ENCODE results near the gene TRIM47. TPM values are rescaled to one million over a fixed set of nuclear protein-coding genes. Genes with fewer than 3 reads are reported as not detected.

Gene TRIM47
- total RNA-seq, 1 experiment from 2014 or later: 6.9 TPM

DNA sequence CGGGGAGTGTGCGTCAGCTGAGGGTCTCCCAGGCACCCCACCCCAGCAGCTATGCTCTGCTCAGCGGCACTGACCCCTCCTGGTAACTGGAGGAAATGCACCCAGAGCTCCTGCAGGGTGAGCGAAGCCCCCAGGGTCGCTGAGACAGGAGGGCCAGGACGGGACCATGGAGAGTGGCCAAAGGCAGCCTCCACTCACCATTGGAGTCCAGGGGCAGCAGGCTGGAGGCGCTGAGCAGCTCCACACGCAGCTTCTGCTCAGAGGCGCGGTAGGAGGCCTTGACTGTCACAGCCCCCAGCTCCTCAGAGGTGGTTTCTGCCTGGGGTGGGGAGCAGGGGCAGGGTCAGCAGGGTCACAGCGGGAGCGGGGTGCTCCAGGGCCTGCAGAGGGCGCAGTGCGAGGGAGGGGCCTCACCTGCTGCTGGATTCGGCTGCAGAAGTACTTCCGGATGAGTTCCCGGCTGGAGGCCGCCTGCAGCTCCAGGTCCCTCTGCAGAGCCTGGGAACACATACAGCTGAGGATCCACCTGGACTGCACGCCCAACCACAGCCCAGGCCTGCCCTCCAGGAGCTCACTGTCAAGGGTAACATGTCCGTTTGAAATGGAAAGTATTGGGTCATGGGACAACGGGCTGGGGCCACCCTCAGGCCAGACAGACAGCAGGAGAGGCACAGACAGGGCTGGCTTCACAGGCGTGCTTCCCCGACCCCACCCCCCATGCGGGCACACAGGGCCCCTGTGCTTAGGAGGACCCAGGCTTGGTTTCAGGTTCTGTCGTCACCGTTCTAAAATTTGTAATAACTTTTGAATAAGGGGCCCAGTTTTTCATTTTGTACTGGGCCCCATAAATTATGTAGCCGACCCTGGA lies 48.0 kb downstream of the TRIM47 start:
- Histone ChIP-seq H3K4ac (ENCODE audit: low read depth, low read length) (no peak overlapping the region), H2BK120ac (ENCODE audit: low read depth, low read length, poor library complexity, severe bottlenecking) (no peak overlapping the region), H4K8ac (replicated peaks; ENCODE audit: insufficient read length, low read depth, low read length) (no peak overlapping the region), H3T11ph (ENCODE audit: low read length) (no peak overlapping the region), H3K23ac (ENCODE audit: insufficient read length, low read depth, low read length) (no peak overlapping the region), H3K9ac (ENCODE audit: extremely low read depth, insufficient read length, low read length) (no peak overlapping the region), H3K27me3 (ENCODE audit: insufficient read depth, low read length) (no peaks in the 10 kb centered on the region), H3K23me2 (ENCODE audit: insufficient read length, low read depth, low read length, poor library complexity, severe bottlenecking) (no peaks in the 10 kb centered on the region), H3K4me1 (ENCODE audit: insufficient read depth, low read length) (peaks cover 5% of the 10 kb centered on the region; the same call in 1 of the 2 replicates), H4K5ac (ENCODE audit: insufficient read length, low read depth, low read length) (no peak overlapping the region), H2BK5ac (ENCODE audit: insufficient read length, low read length) (no peak overlapping the region), H3K56ac (ENCODE audit: insufficient read length, low read depth, low read length) (no peak overlapping the region), H2BK15ac (ENCODE audit: low read depth, low read length) (no peak overlapping the region), H3K14ac (ENCODE audit: insufficient read depth, low read length) (no peak overlapping the region; the same call in 1 of the 2 replicates), H3K79me2 (ENCODE audit: insufficient read depth, low read length) (no peaks in the 10 kb centered on the region), H2BK12ac (ENCODE audit: insufficient read length, low read depth, low read length) (no peak overlapping the region), H2AK5ac (ENCODE audit: insufficient read length, low read length) (no peak overlapping the region), H3K18ac (ENCODE audit: insufficient read length, low read depth, low read length) (no peak overlapping the region), H3K79me1 (ENCODE audit: insufficient read depth, low read depth, low read length, poor library complexity, severe bottlenecking) (no peaks in the 10 kb centered on the region), H3K9me3 (ENCODE audit: control insufficient read depth, low read depth, low read length) (no peaks in the 10 kb centered on the region), H4K91ac (ENCODE audit: insufficient read length, low read depth, low read length) (no peak overlapping the region), H2BK20ac (ENCODE audit: low read depth, low read length, poor library complexity, severe bottlenecking) (no peak overlapping the region), H2AFZ (ENCODE audit: low read length) (no peak overlapping the region), H3K4me2 (ENCODE audit: insufficient read depth, insufficient read length, low read length) (no peak overlapping the region), H3K27ac (ENCODE audit: insufficient read length, low read depth, low read length) (no peak overlapping the region), H4K20me1 (ENCODE audit: control insufficient read depth, insufficient read depth, insufficient read length) (no peaks in the 10 kb centered on the region)
- Mint-ChIP-seq H3K27ac (peak overlapping the region; percentile 28 to 96 (median 93); a peak in 4 of 7 replicates), H3K27me3 (ENCODE audit: low read depth) (no peaks in the 10 kb centered on the region), H3K36me3 (ENCODE audit: insufficient read depth in 1 of 3, low read depth in 3 of 3) (peaks cover 0 to 4% (median 1%) of the 10 kb centered on the region in 3 experiments; a peak in 3 of 7 replicates), H3K4me3 (peak overlapping the region; percentile 50 to 68; a peak in 4 of 5 replicates), H3K4me1 (peaks cover 28 to 42% of the 10 kb centered on the region in 2 experiments), H3K9me3 (no peaks in the 10 kb centered on the region)
- TF ChIP-seq, protein P1, sequence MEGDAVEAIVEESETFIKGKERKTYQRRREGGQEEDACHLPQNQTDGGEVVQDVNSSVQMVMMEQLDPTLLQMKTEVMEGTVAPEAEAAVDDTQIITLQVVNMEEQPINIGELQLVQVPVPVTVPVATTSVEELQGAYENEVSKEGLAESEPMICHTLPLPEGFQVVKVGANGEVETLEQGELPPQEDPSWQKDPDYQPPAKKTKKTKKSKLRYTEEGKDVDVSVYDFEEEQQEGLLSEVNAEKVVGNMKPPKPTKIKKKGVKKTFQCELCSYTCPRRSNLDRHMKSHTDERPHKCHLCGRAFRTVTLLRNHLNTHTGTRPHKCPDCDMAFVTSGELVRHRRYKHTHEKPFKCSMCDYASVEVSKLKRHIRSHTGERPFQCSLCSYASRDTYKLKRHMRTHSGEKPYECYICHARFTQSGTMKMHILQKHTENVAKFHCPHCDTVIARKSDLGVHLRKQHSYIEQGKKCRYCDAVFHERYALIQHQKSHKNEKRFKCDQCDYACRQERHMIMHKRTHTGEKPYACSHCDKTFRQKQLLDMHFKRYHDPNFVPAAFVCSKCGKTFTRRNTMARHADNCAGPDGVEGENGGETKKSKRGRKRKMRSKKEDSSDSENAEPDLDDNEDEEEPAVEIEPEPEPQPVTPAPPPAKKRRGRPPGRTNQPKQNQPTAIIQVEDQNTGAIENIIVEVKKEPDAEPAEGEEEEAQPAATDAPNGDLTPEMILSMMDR (conservative IDR thresholded peaks at IDR 0.05): peak; percentile 77
- peak; percentile 95 for DNase-seq
- WGBS (ENCODE audit: extremely low coverage, insufficient read length, low lambda C conversion rate): no CpG with 5 or more reads among the region's 27 CpGs

Data from H9 (cell line).